HG02884 (cell line): ENCODE measurements around the gene TGM6.

Experiments used
- ATAC-seq: cut with Tn5 transposase; IDR thresholded peaks from one replicate; pipeline ENCODE4 v1.9.1; 2021; ENCODE audit warnings: mild to moderate bottlenecking, moderate library complexity; ENCODE audit not compliant: unreplicated experiment

TGM6 gene

DNA sequence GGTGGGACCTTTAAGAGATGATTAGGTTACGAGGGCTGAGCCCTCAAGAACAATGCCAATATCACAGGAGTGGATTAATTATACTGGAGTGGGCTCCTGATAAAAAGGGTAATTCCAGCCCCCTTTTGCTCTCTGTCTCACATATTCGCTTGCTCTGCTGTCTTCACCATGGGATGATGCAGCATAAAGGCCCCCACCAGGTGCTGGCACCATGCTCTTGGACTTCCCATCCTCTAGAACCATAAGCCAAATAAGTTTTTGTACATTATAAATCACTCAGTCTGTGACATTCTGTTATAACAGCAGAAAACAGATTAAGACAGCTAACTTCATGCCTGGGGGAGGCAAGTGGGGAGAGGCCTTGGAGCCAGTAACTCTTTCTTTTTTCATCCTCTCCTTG, 99.7 kb downstream of the TGM6 start:
- ATAC-seq, result no peak
